ENCODE results near the gene RHBDD1.

The RHBDD1 gene

GRCh38 chr2:226905718-226906117 lies 69.9 kb downstream of the RHBDD1 start:
- no peaks in the 10 kb centered on the region for H3K79me2 ChIP-seq (ENCODE audit: insufficient read depth, low read length)
- no peaks in the 10 kb centered on the region for H3K9me3 ChIP-seq (ENCODE audit: insufficient read depth, low read depth, low read length)
- H3K4me2 ChIP-seq (ENCODE audit: low read depth, low read length, poor library complexity, severe bottlenecking), result no peak overlapping the region
- H2AFZ ChIP-seq (ENCODE audit: low read length), result no peak overlapping the region
- H3F3A ChIP-seq (ENCODE audit: low read depth), result no peaks in the 10 kb centered on the region
- H3K4me3 ChIP-seq (ENCODE audit: low read length, poor library complexity, severe bottlenecking), result no peak overlapping the region
- H3K9ac ChIP-seq (ENCODE audit: low read depth, low read length, poor library complexity, severe bottlenecking), result no peak overlapping the region
- H3K9me2 ChIP-seq (replicated peaks; ENCODE audit: low read depth, low read length), result no peaks in the 10 kb centered on the region
- no peaks in the 10 kb centered on the region for H3K27me3 ChIP-seq (ENCODE audit: insufficient read depth, low read length, poor library complexity, severe bottlenecking)
- no peaks in the 10 kb centered on the region for H3K36me3 ChIP-seq (ENCODE audit: insufficient read depth, low read length)
- H3K4me1 ChIP-seq (ENCODE audit: insufficient read depth, low read length, poor library complexity, severe bottlenecking), result peaks cover 12% of the 10 kb centered on the region
- TF ChIP-seq, protein P1, sequence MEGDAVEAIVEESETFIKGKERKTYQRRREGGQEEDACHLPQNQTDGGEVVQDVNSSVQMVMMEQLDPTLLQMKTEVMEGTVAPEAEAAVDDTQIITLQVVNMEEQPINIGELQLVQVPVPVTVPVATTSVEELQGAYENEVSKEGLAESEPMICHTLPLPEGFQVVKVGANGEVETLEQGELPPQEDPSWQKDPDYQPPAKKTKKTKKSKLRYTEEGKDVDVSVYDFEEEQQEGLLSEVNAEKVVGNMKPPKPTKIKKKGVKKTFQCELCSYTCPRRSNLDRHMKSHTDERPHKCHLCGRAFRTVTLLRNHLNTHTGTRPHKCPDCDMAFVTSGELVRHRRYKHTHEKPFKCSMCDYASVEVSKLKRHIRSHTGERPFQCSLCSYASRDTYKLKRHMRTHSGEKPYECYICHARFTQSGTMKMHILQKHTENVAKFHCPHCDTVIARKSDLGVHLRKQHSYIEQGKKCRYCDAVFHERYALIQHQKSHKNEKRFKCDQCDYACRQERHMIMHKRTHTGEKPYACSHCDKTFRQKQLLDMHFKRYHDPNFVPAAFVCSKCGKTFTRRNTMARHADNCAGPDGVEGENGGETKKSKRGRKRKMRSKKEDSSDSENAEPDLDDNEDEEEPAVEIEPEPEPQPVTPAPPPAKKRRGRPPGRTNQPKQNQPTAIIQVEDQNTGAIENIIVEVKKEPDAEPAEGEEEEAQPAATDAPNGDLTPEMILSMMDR (conservative IDR thresholded peaks at IDR 0.05; ENCODE audit: low read length), result no peak
- TF ChIP-seq EZH2phosphoT487 (IDR thresholded peaks at IDR 0.05; ENCODE audit: borderline replicate concordance), result no peak
- no peaks in the 10 kb centered on the region for H4K20me1 ChIP-seq (ENCODE audit: insufficient read depth, low read length, poor library complexity, severe bottlenecking)

GRCh38 chr2:226906163-226906693 lies 70.4 kb downstream of the RHBDD1 start:
- Histone ChIP-seq H3K4me3 (ENCODE audit: low read length, poor library complexity, severe bottlenecking) (no peak overlapping the region), H3K79me2 (ENCODE audit: insufficient read depth, low read length) (no peaks in the 10 kb centered on the region), H3K9ac (ENCODE audit: low read depth, low read length, poor library complexity, severe bottlenecking) (no peak overlapping the region), H4K20me1 (ENCODE audit: insufficient read depth, low read length, poor library complexity, severe bottlenecking) (no peaks in the 10 kb centered on the region), H3K9me3 (ENCODE audit: insufficient read depth, low read depth, low read length) (no peaks in the 10 kb centered on the region), H3K27me3 (ENCODE audit: insufficient read depth, low read length, poor library complexity, severe bottlenecking) (no peaks in the 10 kb centered on the region), H2AFZ (ENCODE audit: low read length) (no peak overlapping the region), H3K4me1 (ENCODE audit: insufficient read depth, low read length, poor library complexity, severe bottlenecking) (peaks cover 12% of the 10 kb centered on the region), H3F3A (ENCODE audit: low read depth) (no peaks in the 10 kb centered on the region), H3K9me2 (replicated peaks; ENCODE audit: low read depth, low read length) (no peaks in the 10 kb centered on the region), H3K36me3 (ENCODE audit: insufficient read depth, low read length) (no peaks in the 10 kb centered on the region), H3K4me2 (ENCODE audit: low read depth, low read length, poor library complexity, severe bottlenecking) (no peak overlapping the region)
- TF ChIP-seq, protein P1 (conservative IDR thresholded peaks at IDR 0.05; ENCODE audit: low read length), result no peak

- H4K20me1 ChIP-seq (ENCODE audit: insufficient read depth, low read length, poor library complexity, severe bottlenecking), result no peaks in the 10 kb centered on the region
- no peaks in the 10 kb centered on the region for H3F3A ChIP-seq (ENCODE audit: low read depth)
- H3K36me3 ChIP-seq (ENCODE audit: insufficient read depth, low read length), result no peaks in the 10 kb centered on the region
- no peak overlapping the region for H2AFZ ChIP-seq (ENCODE audit: low read length)
- H3K27me3 ChIP-seq (ENCODE audit: insufficient read depth, low read length, poor library complexity, severe bottlenecking), result no peaks in the 10 kb centered on the region
- TF ChIP-seq EZH2phosphoT487 (IDR thresholded peaks at IDR 0.05; ENCODE audit: borderline replicate concordance), result no peak
- TF ChIP-seq, protein P1 (conservative IDR thresholded peaks at IDR 0.05; ENCODE audit: low read length), result no peak
- H3K79me2 ChIP-seq (ENCODE audit: insufficient read depth, low read length), result no peaks in the 10 kb centered on the region
- H3K4me3 ChIP-seq (ENCODE audit: low read length, poor library complexity, severe bottlenecking), result no peak overlapping the region
- H3K9ac ChIP-seq (ENCODE audit: low read depth, low read length, poor library complexity, severe bottlenecking), result no peak overlapping the region
- no peaks in the 10 kb centered on the region for H3K9me2 ChIP-seq (replicated peaks; ENCODE audit: low read depth, low read length)
- peaks cover 12% of the 10 kb centered on the region for H3K4me1 ChIP-seq (ENCODE audit: insufficient read depth, low read length, poor library complexity, severe bottlenecking)
- H3K4me2 ChIP-seq (ENCODE audit: low read depth, low read length, poor library complexity, severe bottlenecking), result no peak overlapping the region
- no peaks in the 10 kb centered on the region for H3K9me3 ChIP-seq (ENCODE audit: insufficient read depth, low read depth, low read length)
Measured at GRCh38 chr2:226909126-226909525, 73.3 kb downstream of the RHBDD1 start.
